Measurements from ENCODE around the gene KRT10.
A peak's percentile ranks its signal among the peaks of the same experiment; 100 is the strongest.
"Not testable (repeated sequence)": the region's sequence is repeated elsewhere in the genome, so short reads cannot be mapped to it uniquely, and the experiment has no call there.

KRT10 gene

GRCh38 chr17:40832840-40833239 lies 10.4 kb upstream of the KRT10 start:
- no peak for DNase-seq (ENCODE audit: low read depth)

GRCh38 chr17:40830085-40830776 lies 7.8 kb upstream of the KRT10 start:
- no peak for DNase-seq (ENCODE audit: low read depth)

- no peak for DNase-seq (ENCODE audit: low read depth)
Observed at GRCh38 chr17:40828454-40829044, 6.1 kb upstream of the KRT10 start.

- no peak for DNase-seq (ENCODE audit: low read depth)
Observed at GRCh38 chr17:40827746-40828453, 5.5 kb upstream of the KRT10 start.

- DNase-seq (ENCODE audit: low read depth) = no peak
Observed at GRCh38 chr17:40825599-40825998, 3.2 kb upstream of the KRT10 start.

DNA sequence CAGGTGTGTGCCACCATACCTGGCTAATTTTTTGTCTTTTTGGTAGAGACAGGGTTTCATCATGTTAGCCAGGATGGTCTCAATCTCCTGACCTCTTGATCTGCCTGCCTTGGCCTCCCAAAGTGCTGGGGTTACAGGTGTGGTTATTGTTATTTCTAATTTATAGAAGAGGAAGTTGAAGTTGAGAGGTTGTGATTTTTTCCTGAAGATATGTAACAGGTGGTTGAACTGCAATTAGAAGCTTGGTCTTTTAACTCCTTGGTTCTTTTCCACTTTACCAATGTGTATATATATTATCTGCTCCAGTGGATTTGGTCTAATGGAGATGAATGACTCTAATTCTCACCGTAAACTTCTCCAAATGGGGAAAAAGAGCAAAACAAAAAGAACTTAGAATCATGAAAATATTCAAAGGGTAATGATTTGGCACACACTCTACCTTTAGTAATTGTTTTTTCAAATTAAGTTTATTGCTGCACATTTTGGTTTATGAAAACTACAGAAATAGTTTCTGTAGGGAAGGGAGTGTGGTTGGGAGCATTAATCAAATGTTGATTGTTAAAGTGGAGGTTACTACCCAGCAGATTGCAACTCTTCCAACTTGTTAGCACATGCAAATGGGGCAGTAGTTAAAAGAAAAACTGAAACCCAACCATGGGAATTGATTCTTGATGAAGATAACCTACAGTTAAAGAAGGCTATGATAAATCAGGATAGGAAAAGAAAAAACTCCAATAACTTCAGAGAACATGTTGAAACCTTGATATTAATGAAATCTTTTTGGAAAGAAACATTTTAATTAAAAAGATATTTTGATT lies 1.8 kb upstream of the KRT10 start:
- DNase-seq (ENCODE audit: low read depth) = no peak

GRCh38 chr17:40821536-40821935 lies 878 bp downstream of the KRT10 start:
- DNase-seq (ENCODE audit: low read depth) = no peak

DNA sequence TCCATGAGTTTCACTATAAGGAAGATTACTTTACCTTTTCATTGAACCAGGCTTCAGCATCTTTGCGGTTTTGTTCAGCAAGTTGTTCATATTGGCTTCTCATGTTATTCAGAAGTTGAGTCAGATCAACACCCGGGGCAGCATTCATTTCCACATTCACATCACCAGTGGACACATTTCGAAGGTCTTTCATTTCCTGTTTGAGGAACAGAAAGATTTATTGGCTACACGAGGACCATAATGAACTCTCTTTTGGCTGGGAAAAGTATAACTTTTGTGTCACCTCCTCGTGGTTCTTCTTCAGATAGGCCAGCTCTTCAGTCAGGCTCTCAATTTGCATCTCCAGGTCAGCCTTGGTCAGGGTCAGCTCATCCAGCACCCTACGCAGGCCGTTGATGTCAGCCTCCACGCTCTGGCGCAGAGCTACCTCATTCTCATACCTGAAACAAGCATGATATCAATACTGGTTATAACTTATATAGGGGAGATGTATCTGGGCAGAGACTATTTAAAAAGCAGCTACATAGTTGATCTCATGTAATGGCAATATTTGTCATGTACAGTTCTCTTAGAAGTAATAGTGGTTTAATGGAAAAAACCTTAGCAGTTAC lies 2.1 kb downstream of the KRT10 start:
- DNase-seq (ENCODE audit: low read depth) = no peak

- DNase-seq (ENCODE audit: low read depth) = no peak
Observed at GRCh38 chr17:40819528-40820125, 2.8 kb downstream of the KRT10 start.

DNA sequence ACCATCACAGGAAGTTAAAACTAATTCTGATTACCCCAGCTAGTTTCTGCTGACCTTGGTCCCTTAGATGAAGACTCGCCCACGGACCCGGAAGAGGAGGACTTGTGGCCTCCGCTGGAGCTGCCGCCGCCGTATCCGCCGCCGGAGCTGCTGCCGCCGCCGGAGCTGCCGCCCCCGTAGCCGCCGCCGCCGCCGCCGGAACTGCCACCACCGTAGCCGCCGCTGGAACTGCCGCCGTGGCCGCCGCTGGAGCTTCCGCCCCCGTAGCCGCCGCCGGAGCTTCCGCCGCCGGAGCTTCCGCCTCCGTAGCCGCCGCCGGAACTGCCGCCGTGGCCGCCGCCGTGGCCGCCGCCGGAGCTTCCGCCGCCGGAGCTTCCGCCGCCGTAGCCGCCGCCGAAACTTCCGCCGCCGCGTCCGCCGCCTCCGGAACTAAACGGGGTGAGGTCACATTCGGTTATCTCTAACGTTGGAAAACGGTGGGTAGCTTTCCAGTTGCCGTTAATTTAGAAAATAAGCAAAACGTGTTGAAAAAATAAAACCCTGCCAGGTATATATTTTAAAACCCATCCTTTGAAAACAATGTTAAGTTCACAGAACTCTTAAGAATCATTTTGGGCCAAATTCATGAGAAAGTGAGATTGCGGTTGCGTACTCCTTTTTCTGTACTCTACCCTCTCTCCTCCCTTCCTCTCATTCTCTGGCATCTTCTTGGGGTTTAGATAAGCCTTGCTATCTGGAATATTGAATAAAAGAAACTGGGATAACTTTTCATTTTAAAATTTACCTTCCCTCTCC lies 3.5 kb downstream of the KRT10 start:
- peak; percentile 69 for DNase-seq (ENCODE audit: low read depth)

DNA sequence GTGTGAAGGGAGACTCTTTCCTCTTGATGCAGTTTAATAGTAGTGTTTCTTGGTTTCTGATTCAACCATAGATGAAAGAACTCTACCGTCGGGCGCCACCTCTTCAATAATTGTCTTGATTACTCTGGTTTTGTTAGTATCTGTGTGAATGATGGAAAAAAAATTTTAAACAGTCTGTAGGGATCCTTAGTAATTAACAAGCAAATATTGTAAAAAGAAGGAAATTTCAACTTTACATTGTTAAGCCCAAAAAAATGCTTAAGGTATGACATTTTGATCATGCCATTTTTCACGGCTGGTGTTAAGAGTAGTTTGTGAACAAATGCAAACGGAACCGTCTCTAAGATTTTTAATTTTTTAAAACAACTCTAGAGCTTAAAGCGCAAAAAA lies 4.1 kb downstream of the KRT10 start:
- DNase-seq (ENCODE audit: low read depth) = no peak

GRCh38 chr17:40817103-40817682 lies 5.2 kb downstream of the KRT10 start:
- DNase-seq (ENCODE audit: low read depth) = no peak

DNA sequence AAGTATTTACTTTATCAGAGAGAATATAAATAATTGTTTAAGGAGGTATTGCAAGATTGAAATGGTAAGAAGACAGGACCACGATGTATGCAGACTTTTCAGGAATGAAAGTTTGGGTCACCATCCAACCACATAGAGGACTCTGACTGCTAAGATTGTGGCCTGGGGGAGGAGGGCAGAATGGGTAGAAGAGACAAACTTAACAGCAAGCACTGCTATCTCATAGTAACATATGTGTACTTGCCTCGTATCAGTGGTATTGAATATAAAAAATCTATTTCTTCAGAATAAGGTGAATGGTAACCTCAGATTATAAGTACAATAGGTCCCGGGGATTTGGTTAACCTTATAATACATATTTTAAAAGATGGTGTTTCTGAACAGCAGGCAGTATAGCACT lies 5.8 kb downstream of the KRT10 start:
- DNase-seq (ENCODE audit: low read depth) = no peak

DNA sequence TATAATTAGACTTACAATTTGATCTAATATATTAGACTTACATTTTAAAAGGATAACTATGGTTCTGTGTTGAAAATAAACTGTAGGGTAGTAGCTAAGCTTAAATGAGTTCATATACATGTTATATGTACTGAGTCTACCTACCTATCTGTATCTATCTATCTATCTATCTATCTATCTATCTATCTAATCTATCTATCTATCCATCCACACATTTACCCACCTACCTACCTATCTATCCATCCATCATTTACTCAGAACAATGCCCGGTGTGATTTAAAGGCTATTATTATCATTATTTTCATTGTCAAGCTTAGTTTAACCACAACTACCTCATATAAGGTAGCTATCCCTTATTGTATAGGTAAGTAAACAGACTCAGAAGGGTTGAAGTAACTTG lies 7.0 kb downstream of the KRT10 start:
- no peak for DNase-seq (ENCODE audit: low read depth)

DNA sequence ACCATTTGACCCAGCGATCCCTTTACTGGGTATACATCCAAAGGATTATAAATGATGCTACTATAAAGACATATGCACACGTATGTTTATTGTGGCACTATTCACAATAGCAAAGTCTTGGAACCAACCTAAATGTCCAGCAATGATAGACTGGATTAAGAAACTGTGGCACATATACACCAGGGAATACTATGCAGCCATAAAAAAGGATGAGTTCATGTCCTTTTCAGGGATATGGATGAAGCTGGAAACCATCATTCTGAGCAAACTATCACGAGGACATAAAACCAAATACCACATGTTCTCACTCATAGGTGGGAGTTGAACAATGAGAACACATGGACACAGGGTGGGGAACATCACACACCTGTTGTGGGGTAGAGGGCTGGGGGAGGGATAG lies 7.8 kb downstream of the KRT10 start:
- DNase-seq (ENCODE audit: low read depth) = not testable (repeated sequence)

DNA sequence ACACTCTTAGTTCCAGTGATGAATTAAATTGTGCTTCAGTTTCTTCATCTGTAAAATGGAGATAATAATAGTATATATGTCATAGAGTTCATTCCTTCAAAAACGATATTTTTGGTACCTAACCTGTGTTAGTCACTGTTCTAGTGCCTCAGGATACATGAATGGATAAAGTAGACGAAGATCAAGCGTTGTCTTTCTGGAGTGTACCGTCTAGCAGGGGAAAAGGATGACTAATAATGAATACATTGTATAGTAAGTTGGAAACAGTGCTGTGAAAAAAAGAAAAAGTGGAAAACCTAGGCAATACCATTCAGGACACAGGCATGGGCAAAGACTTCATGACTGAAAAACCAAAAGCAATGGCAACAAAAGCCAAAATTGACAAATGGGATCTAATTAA lies 8.6 kb downstream of the KRT10 start:
- no peak for DNase-seq (ENCODE audit: low read depth)

- no peak for DNase-seq (ENCODE audit: low read depth)
Observed at GRCh38 chr17:40812639-40813038, 9.8 kb downstream of the KRT10 start.

- DNase-seq (ENCODE audit: low read depth) = no peak
Observed at GRCh38 chr17:40810494-40810893, 11.9 kb downstream of the KRT10 start.

DNA sequence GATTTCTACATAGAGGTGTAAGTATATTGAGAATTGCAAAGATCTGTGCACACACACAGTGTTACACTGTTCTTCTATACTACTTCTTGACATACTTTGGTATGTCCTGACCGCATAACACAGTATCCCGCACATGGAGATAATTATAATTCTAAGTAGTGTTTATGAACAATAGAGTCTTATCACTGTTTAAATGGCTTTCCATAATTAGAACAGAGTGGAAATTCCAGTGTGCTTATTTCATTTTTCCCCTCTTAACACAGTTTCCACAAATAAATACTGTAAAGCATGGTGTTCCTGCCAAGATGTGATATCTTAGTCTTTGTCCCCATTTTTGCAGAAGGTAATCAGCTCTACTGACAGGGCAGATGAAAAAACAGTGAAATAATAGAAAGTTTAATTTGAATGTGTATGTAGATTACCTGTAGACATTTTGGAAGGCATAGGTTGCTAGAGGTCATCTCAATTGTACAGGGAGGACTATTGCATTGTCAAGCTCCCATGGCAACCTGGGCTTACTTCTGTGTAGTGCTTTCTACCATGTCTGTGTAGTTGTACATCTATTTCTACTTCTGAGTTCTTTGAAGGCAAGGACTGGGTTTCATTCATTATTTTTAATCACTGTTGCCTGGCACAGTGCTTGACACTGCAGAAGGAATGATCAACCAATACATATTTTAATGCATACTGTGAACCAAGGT lies 12.5 kb downstream of the KRT10 start:
- DNase-seq (ENCODE audit: low read depth) = no peak

DNA sequence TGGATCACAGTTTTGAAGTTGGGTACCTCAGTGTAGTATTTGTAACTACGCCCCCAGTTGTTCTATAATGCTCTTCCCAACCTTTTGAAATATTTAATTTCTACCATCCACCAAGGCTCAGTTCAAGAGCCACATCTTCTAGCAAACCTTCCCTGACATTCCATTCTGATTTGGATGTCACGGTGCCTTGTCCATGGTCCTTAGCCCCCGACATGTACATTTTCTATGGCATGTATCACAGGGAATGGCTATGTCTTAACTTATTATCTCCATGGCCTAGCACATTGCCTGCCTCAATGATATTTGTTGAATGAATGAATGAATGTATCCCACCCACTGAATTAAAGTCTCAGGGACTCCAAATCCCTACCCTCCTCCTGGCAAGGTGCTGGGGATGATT lies 16.3 kb downstream of the KRT10 start:
- DNase-seq (ENCODE audit: low read depth) = no peak

All from activated T-cell treated with anti-CD3 and anti-CD28 coated beads for 1 hour (primary cell).